ENCODE results near the gene VAT1L.
"Not testable (repeated sequence)": the region's sequence is repeated elsewhere in the genome, so short reads cannot be mapped to it uniquely, and the experiment has no call there.

Gene VAT1L

GRCh38 chr16:77943801-77944200 is 155.4 kb downstream of the VAT1L start:
- ATAC-seq (ENCODE audit: low read depth) (no peak), DNase-seq (ENCODE audit: low spot score in 2 of 2) (no peak)
- Mint-ChIP-seq H3K4me1 (no peaks in the 10 kb centered on the region), H3K27ac (no peak overlapping the region), H3K9me3 (peaks cover 2% of the 10 kb centered on the region), H3K36me3 (no peaks in the 10 kb centered on the region), H3K4me3 (no peak overlapping the region), H3K27me3 (peaks cover 3% of the 10 kb centered on the region)

GRCh38 chr16:77944631-77945030 is 156.3 kb downstream of the VAT1L start:
- Mint-ChIP-seq H3K27me3 (peaks cover 5% of the 10 kb centered on the region), H3K27ac (no peak overlapping the region), H3K36me3 (no peaks in the 10 kb centered on the region), H3K4me1 (no peaks in the 10 kb centered on the region), H3K4me3 (no peak overlapping the region), H3K9me3 (peaks cover 2% of the 10 kb centered on the region)
- no peak for DNase-seq (ENCODE audit: low spot score in 2 of 2)
- no peak for ATAC-seq (ENCODE audit: low read depth)

GRCh38 chr16:77945126-77945525 is 156.8 kb downstream of the VAT1L start:
- no peak overlapping the region for H3K4me3 Mint-ChIP-seq
- no peak overlapping the region for H3K27ac Mint-ChIP-seq
- ATAC-seq (ENCODE audit: low read depth) (no peak), DNase-seq (ENCODE audit: low spot score in 2 of 2) (no peak)
- H3K9me3 Mint-ChIP-seq, result peaks cover 2% of the 10 kb centered on the region
- H3K36me3 Mint-ChIP-seq, result no peaks in the 10 kb centered on the region
- H3K4me1 Mint-ChIP-seq, result no peaks in the 10 kb centered on the region
- H3K27me3 Mint-ChIP-seq, result peaks cover 5% of the 10 kb centered on the region

GRCh38 chr16:77946823-77947222 is 158.5 kb downstream of the VAT1L start:
- no peak overlapping the region for H3K27ac Mint-ChIP-seq
- H3K27me3 Mint-ChIP-seq, result peaks cover 7% of the 10 kb centered on the region
- no peak overlapping the region for H3K4me3 Mint-ChIP-seq
- H3K36me3 Mint-ChIP-seq, result no peaks in the 10 kb centered on the region
- no peaks in the 10 kb centered on the region for H3K4me1 Mint-ChIP-seq
- peaks cover 2% of the 10 kb centered on the region for H3K9me3 Mint-ChIP-seq
- DNase-seq (ENCODE audit: low spot score in 2 of 2) (no peak), ATAC-seq (ENCODE audit: low read depth) (no peak)

GRCh38 chr16:77947590-77947989 is 159.2 kb downstream of the VAT1L start:
- not testable (repeated sequence) for H3K4me3 Mint-ChIP-seq, H3K27ac Mint-ChIP-seq

GRCh38 chr16:77948835-77949234 is 160.5 kb downstream of the VAT1L start:
- no peak overlapping the region for H3K4me3 Mint-ChIP-seq
- no peaks in the 10 kb centered on the region for H3K9me3 Mint-ChIP-seq
- H3K27ac Mint-ChIP-seq, result no peak overlapping the region
- no peak for ATAC-seq (ENCODE audit: low read depth)
- no peak for DNase-seq (ENCODE audit: low spot score in 2 of 2)
- no peaks in the 10 kb centered on the region for H3K4me1 Mint-ChIP-seq
- no peaks in the 10 kb centered on the region for H3K36me3 Mint-ChIP-seq
- peaks cover 9% of the 10 kb centered on the region for H3K27me3 Mint-ChIP-seq

More at GRCh38 chr16:77947590-77947989, 159.2 kb downstream of the VAT1L start:
- H3K4me1 Mint-ChIP-seq; H3K9me3 Mint-ChIP-seq; DNase-seq (ENCODE audit: low spot score in 2 of 2); ATAC-seq (ENCODE audit: low read depth); H3K36me3 Mint-ChIP-seq; H3K27me3 Mint-ChIP-seq: not testable (repeated sequence)

GRCh38 chr16:77949445-77949844 is 161.1 kb downstream of the VAT1L start:
- Mint-ChIP-seq H3K4me3 (no peak overlapping the region), H3K9me3 (no peaks in the 10 kb centered on the region), H3K36me3 (no peaks in the 10 kb centered on the region), H3K27ac (no peak overlapping the region), H3K27me3 (peaks cover 9% of the 10 kb centered on the region), H3K4me1 (no peaks in the 10 kb centered on the region)
- DNase-seq (ENCODE audit: low spot score in 2 of 2), result no peak
- ATAC-seq (ENCODE audit: low read depth), result no peak

- ATAC-seq (ENCODE audit: low read depth), result no peak
- H3K9me3 Mint-ChIP-seq, result no peaks in the 10 kb centered on the region
- H3K4me1 Mint-ChIP-seq, result no peaks in the 10 kb centered on the region
- H3K27ac Mint-ChIP-seq, result no peak overlapping the region
- no peak overlapping the region for H3K4me3 Mint-ChIP-seq
- no peak for DNase-seq (ENCODE audit: low spot score in 2 of 2)
- H3K36me3 Mint-ChIP-seq, result no peaks in the 10 kb centered on the region
- peaks cover 10% of the 10 kb centered on the region for H3K27me3 Mint-ChIP-seq
These were observed 163.4 kb downstream of the VAT1L start for GRCh38 chr16:77951788-77952187.

GRCh38 chr16:77955127-77955526 is 166.8 kb downstream of the VAT1L start:
- Mint-ChIP-seq H3K36me3 (no peaks in the 10 kb centered on the region), H3K9me3 (no peaks in the 10 kb centered on the region), H3K27ac (no peak overlapping the region), H3K4me3 (no peak overlapping the region), H3K4me1 (no peaks in the 10 kb centered on the region), H3K27me3 (peaks cover 9% of the 10 kb centered on the region)
- no peak for ATAC-seq (ENCODE audit: low read depth)
- DNase-seq (ENCODE audit: low spot score in 2 of 2), result no peak

GRCh38 chr16:77956231-77956630 is 167.9 kb downstream of the VAT1L start:
- Mint-ChIP-seq H3K4me3 (no peak overlapping the region), H3K27ac (no peak overlapping the region), H3K4me1 (no peaks in the 10 kb centered on the region), H3K36me3 (no peaks in the 10 kb centered on the region), H3K27me3 (peaks cover 8% of the 10 kb centered on the region), H3K9me3 (peaks cover under 1% of the 10 kb centered on the region)
- DNase-seq (ENCODE audit: low spot score in 2 of 2), result no peak
- no peak for ATAC-seq (ENCODE audit: low read depth)

- Mint-ChIP-seq H3K27me3 (peaks cover 19% of the 10 kb centered on the region), H3K27ac (no peak overlapping the region), H3K36me3 (no peaks in the 10 kb centered on the region)
These were observed 172.4 kb downstream of the VAT1L start for GRCh38 chr16:77960766-77961165.

GRCh38 chr16:77961814-77962213 is 173.4 kb downstream of the VAT1L start:
- DNase-seq (ENCODE audit: low spot score in 2 of 2) (no peak), ATAC-seq (ENCODE audit: low read depth) (no peak)
- Mint-ChIP-seq H3K4me1 (peaks cover 6% of the 10 kb centered on the region), H3K27me3 (peaks cover 20% of the 10 kb centered on the region), H3K27ac (no peak overlapping the region), H3K9me3 (peaks cover 5% of the 10 kb centered on the region), H3K36me3 (no peaks in the 10 kb centered on the region), H3K4me3 (no peak overlapping the region)

More at GRCh38 chr16:77960766-77961165, 172.4 kb downstream of the VAT1L start:
- peaks cover 6% of the 10 kb centered on the region for H3K4me1 Mint-ChIP-seq
- peaks cover 5% of the 10 kb centered on the region for H3K9me3 Mint-ChIP-seq
- no peak overlapping the region for H3K4me3 Mint-ChIP-seq
- no peak for DNase-seq (ENCODE audit: low spot score in 2 of 2)
- no peak for ATAC-seq (ENCODE audit: low read depth)

GRCh38 chr16:77962689-77963088 is 174.3 kb downstream of the VAT1L start:
- Mint-ChIP-seq H3K27me3 (peaks cover 20% of the 10 kb centered on the region), H3K4me3 (no peak overlapping the region)

GRCh38 chr16:77963185-77964044 is 175.1 kb downstream of the VAT1L start:
- peaks cover 6% of the 10 kb centered on the region for H3K4me1 Mint-ChIP-seq
- no peaks in the 10 kb centered on the region for H3K36me3 Mint-ChIP-seq
- ATAC-seq (ENCODE audit: low read depth) (no peak), DNase-seq (ENCODE audit: low spot score in 2 of 2) (no peak)
- H3K4me3 Mint-ChIP-seq, result no peak overlapping the region
- peaks cover 21% of the 10 kb centered on the region for H3K27me3 Mint-ChIP-seq
- H3K9me3 Mint-ChIP-seq, result peaks cover 5% of the 10 kb centered on the region
- H3K27ac Mint-ChIP-seq, result peak overlapping the region; percentile 8

More at GRCh38 chr16:77962689-77963088, 174.3 kb downstream of the VAT1L start:
- Mint-ChIP-seq H3K27ac (no peak overlapping the region), H3K4me1 (peaks cover 6% of the 10 kb centered on the region), H3K36me3 (no peaks in the 10 kb centered on the region), H3K9me3 (peaks cover 5% of the 10 kb centered on the region)
- ATAC-seq (ENCODE audit: low read depth) (no peak), DNase-seq (ENCODE audit: low spot score in 2 of 2) (no peak)

GRCh38 chr16:77965346-77965745 is 177.0 kb downstream of the VAT1L start:
- no peak for DNase-seq (ENCODE audit: low spot score in 2 of 2)
- peaks cover 6% of the 10 kb centered on the region for H3K4me1 Mint-ChIP-seq
- peaks cover 5% of the 10 kb centered on the region for H3K9me3 Mint-ChIP-seq
- no peak overlapping the region for H3K4me3 Mint-ChIP-seq
- no peaks in the 10 kb centered on the region for H3K36me3 Mint-ChIP-seq
- peaks cover 19% of the 10 kb centered on the region for H3K27me3 Mint-ChIP-seq
- ATAC-seq (ENCODE audit: low read depth), result no peak
- H3K27ac Mint-ChIP-seq, result no peak overlapping the region
